Fibroblast of the conjunctiva (primary cell): ENCODE data around the gene DCAF11.

ENCODE experiments used
- DNase-seq: peaks from one replicate; pipeline ENCODE4 v3.0.0-alpha.2; 2010; ENCODE audit warnings: low read depth

DCAF11 gene

GRCh38 chr14:24121210-24121609 is 6.6 kb downstream of the DCAF11 start:
- DNase-seq, result no peak

- DNase-seq, result no peak
Measured at GRCh38 chr14:24122416-24122815, 7.8 kb downstream of the DCAF11 start.

DNA sequence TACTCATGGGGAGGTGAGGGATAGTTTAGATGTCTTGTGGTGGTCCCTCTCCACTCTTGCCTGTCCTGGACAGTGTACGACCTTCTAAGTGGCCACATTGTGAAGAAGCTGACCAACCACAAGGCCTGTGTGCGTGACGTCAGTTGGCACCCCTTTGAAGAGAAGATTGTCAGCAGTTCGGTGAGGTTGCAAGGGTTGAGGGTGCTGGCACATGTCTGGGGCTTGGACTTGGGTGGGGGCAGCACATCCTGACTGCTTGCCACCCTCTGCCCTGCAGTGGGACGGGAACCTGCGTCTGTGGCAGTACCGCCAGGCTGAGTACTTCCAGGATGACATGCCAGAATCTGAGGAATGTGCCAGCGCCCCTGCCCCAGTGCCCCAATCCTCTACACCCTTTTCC is 8.3 kb downstream of the DCAF11 start:
- no peak for DNase-seq

GRCh38 chr14:24123424-24124417 is 9.1 kb downstream of the DCAF11 start:
- DNase-seq, result no peak

GRCh38 chr14:24126939-24127338 is 12.4 kb downstream of the DCAF11 start:
- no peak for DNase-seq

GRCh38 chr14:24127673-24128072 is 13.1 kb downstream of the DCAF11 start:
- DNase-seq, result no peak

GRCh38 chr14:24129410-24129998 is 14.9 kb downstream of the DCAF11 start:
- no peak for DNase-seq

- no peak for DNase-seq
Measured at GRCh38 chr14:24130380-24130716, 15.8 kb downstream of the DCAF11 start, which contains the start of gene FITM1. FITM1 (plus strand) TSS chr14:24130659; CDS start chr14:24131564, 905 bp downstream.

DNA sequence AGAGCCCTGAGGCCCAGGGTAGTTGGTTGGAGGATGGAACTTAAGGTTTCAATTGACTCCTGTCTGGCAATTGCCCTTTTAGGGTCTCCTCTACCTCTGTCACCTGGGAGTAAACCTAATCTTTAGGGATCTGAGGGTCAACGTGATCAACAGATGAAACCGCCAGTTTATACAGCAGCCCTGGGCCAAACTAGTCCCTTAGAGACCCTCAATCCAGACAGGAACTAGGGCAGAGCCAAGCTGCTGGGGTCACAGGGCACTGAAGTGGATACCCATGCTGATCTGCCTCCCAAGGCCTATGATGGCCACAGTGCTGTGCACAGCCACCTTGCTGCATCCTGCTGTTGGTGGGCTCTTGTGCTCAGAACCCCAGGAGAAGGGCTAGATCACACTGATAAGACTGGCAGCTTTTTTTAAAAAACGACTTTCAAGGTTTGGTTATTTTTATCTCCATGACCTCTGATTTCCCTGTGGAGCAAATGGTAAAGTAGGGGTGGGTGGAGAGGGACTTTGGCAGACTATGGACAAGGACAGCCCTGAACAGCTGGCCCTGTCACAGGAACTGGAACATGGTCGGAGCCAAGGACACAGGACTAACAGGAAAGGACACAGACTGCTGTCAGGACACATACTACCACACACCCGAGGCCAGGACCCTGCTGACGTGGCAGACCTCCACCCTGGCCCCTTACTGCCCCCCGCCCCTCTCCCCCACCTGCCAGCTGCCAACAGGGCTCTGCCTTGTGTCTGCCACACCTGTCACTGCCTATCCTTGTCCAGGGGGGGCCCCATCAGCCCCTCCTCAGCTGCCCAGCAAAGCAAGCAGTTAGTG is 16.4 kb downstream of the DCAF11 start:
- DNase-seq, result no peak

DNA sequence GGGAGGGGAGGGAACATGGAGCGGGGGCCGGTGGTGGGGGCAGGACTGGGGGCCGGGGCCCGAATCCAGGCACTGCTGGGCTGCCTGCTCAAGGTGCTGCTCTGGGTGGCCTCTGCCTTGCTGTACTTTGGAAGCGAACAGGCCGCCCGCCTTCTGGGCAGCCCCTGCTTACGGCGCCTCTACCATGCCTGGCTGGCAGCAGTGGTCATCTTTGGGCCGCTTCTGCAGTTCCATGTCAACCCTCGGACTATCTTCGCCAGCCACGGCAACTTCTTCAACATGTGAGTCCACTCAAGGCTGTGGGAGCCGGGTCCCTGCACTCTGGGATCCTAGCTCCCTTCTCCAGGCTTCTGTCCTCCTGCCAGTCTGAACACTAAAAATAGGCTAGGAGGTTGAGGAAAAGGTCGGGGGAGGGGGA is 17.0 kb downstream of the DCAF11 start:
- DNase-seq, result no peak

GRCh38 chr14:24132061-24132685 is 17.6 kb downstream of the DCAF11 start:
- DNase-seq, result no peak

GRCh38 chr14:24132976-24133375 is 18.4 kb downstream of the DCAF11 start:
- no peak for DNase-seq

DNA sequence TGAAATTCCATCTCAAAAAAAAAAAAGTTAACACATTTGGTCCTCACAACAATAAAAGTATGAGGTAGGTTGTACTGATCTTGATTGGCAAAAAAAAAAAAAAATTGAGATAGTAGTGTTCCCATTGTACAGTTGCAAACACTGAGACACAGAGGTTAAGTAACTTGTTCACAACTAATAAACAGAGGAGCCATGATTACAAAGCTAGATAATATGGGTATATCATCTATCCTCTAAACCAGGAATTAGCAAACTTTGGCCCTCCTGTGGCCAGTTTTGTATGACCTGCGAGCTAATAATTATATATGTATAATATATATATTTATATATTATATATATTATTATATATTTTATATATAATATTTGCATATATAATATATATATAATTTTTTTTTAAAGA is 19.2 kb downstream of the DCAF11 start:
- no peak for DNase-seq

DNA sequence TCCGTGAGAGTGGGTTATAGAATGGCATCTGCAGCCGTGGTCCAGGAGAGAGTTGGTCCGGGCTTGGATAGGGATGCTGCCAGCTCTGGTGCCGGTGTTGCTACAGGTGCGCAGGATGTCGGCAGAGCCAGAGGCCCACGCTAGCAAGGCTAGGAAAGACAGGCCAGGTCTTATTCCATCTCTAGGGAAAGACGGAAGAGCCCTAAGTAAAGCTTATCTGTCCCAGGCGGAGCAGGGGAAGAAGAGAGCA is 20.9 kb downstream of the DCAF11 start:
- DNase-seq, result no peak

GRCh38 chr14:24135834-24136683 is 21.5 kb downstream of the DCAF11 start, which contains the start of gene PSME1:
PSME1 (plus strand) TSS chr14:24136194; CDS start chr14:24136263, 69 bp downstream.
- DNase-seq, result peak; percentile 75

DNA sequence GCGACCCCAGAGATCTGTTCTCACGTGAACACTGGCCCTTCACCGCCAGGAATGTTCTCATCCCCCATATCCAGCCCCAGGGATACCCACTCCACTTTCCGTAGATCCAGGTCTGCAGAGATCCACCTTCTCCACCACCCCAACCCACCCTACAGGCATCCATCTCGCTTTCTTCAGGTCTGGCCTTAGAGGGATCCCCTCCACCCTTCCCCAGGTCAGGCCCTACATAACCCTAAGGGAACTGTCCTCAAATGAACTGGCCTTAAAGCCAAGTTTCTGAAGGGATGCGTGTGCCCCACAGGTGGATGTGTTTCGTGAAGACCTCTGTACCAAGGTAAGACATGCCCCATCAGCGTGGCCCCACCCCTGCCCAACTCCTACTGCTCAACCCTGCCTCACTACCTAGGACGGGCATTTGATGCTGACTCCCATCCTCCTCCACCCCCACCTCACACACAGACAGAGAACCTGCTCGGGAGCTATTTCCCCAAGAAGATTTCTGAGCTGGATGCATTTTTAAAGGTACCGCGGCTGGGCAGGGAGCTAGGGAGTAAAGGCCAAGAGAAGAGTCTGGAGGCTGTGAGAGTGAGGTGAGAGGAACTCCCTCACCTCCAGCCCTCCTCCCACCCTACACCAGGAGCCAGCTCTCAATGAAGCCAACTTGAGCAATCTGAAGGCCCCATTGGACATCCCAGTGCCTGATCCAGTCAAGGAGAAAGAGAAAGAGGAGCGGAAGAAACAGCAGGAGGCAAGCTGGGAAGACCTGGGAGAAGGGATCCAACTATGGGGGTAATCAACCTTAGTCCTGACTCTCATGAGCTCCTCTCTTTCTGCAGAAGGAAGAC is 22.3 kb downstream of the DCAF11 start:
- no peak for DNase-seq

- DNase-seq, result no peak
Measured at GRCh38 chr14:24137529-24138395, 23.2 kb downstream of the DCAF11 start.

- no peak for DNase-seq
Measured at GRCh38 chr14:24138396-24139271, 24.1 kb downstream of the DCAF11 start.
